Liver (tissue), 9 donors: Measurements from ENCODE around the gene ANKRD60. TPM values are rescaled to one million over a fixed set of nuclear protein-coding genes. Genes with fewer than 3 reads are reported as not detected.

ENCODE experiments used
- DNase-seq: peaks from one replicate; pipeline ENCODE4 v3.0.0-alpha.2; 2017; ENCODE audit warnings: low spot score
- H3K27ac ChIP-seq, 2 donors: one replicate each; pipeline ENCODE4 v1.7.0; 2013; ENCODE audit warnings: inconsistent platforms in 2 of 2, low read length in 2 of 2, control low read depth in 1 of 2, low read depth in 1 of 2, mild to moderate bottlenecking in 1 of 2
- H3K27me3 ChIP-seq, 4 donors: one replicate each; pipeline versions ENCODE4 v1.6.1 to v1.7.0; 2013; ENCODE audit warnings: low read length in 3 of 4, inconsistent platforms in 1 of 4, mild to moderate bottlenecking in 1 of 4, moderate library complexity in 1 of 4; ENCODE audit not compliant: control insufficient read depth in 4 of 4, insufficient read depth in 4 of 4
- H3K36me3 ChIP-seq, 4 donors: one replicate each; pipeline versions ENCODE4 v1.6.1 to v1.7.0; 2013; ENCODE audit warnings: low read length in 3 of 4, mild to moderate bottlenecking in 3 of 4, low read depth in 1 of 4, moderate library complexity in 1 of 4; ENCODE audit not compliant: control insufficient read depth in 4 of 4, insufficient read depth in 3 of 4
- H3K4me1 ChIP-seq, 4 donors: one replicate each; pipeline versions ENCODE4 v1.6.1 to v1.7.0; 2013; ENCODE audit warnings: low read length in 3 of 4, mild to moderate bottlenecking in 3 of 4, moderate library complexity in 1 of 4; ENCODE audit not compliant: control insufficient read depth in 4 of 4, insufficient read depth in 4 of 4
- H3K4me3 ChIP-seq, 3 donors: one replicate each; pipeline versions ENCODE4 v1.6.1 to v1.7.0; 2013; ENCODE audit warnings: low read length in 3 of 3, control low read depth in 1 of 3, low read depth in 1 of 3, mild to moderate bottlenecking in 1 of 3
- H3K9ac ChIP-seq, 2 donors: one replicate each; pipeline ENCODE4 v1.7.0; 2013; ENCODE audit warnings: low read length in 2 of 2, mild to moderate bottlenecking in 2 of 2, moderate library complexity in 2 of 2, control low read depth in 1 of 2, low read depth in 1 of 2
- H3K9me3 ChIP-seq, 4 donors: one replicate each; pipeline versions ENCODE4 v1.6.1 to v1.7.0; 2013; ENCODE audit warnings: low read length in 3 of 4; ENCODE audit not compliant: control insufficient read depth in 4 of 4
- EGR1 ChIP-seq, 2 donors: IDR thresholded peaks; 2 replicates each; pipeline ENCODE4 v1.6.1; 2016 to 2018; ENCODE audit warnings: antibody characterized with exemption in 2 of 2, low read depth in 2 of 2
- FOXA1 ChIP-seq: IDR thresholded peaks from 2 replicates; pipeline ENCODE4 v1.6.1; 2016; ENCODE audit warnings: antibody characterized with exemption
- FOXA2 ChIP-seq: IDR thresholded peaks from 2 replicates; pipeline ENCODE4 v1.6.1; 2016; ENCODE audit warnings: antibody characterized with exemption
- GABPA ChIP-seq, 2 donors: IDR thresholded peaks in 1 of 2; conservative IDR thresholded peaks in 1 of 2; 2 replicates each; pipeline ENCODE4 v1.6.1; 2016; ENCODE audit warnings: antibody characterized with exemption in 2 of 2, mild to moderate bottlenecking in 1 of 2, moderate library complexity in 1 of 2
- HNF4A ChIP-seq, 2 donors: conservative IDR thresholded peaks; 2 replicates each; pipeline ENCODE4 v1.6.1; 2016; ENCODE audit warnings: antibody characterized with exemption in 2 of 2, mild to moderate bottlenecking in 2 of 2
- HNF4G ChIP-seq: IDR thresholded peaks from 2 replicates; pipeline ENCODE4 v1.6.1; 2016; ENCODE audit warnings: antibody characterized with exemption
- JUND ChIP-seq, 2 donors: IDR thresholded peaks; 2 replicates each; pipeline ENCODE4 v1.6.1; 2016; ENCODE audit warnings: antibody characterized with exemption in 2 of 2
- RXRA ChIP-seq, 2 donors: IDR thresholded peaks; 2 replicates each; pipeline ENCODE4 v1.6.1; 2017 to 2018; ENCODE audit warnings: antibody characterized with exemption in 2 of 2, mild to moderate bottlenecking in 1 of 2
- SP1 ChIP-seq: IDR thresholded peaks from 2 replicates; pipeline ENCODE4 v1.6.1; 2018; ENCODE audit warnings: antibody characterized with exemption, mild to moderate bottlenecking
- TAF1 ChIP-seq: conservative IDR thresholded peaks from 2 replicates; pipeline ENCODE4 v1.6.1; 2016; ENCODE audit warnings: antibody characterized with exemption, mild to moderate bottlenecking
- YY1 ChIP-seq: IDR thresholded peaks from 2 replicates; pipeline ENCODE4 v1.6.1; 2016; ENCODE audit warnings: antibody characterized with exemption, mild to moderate bottlenecking
- WGBS: extraction: QIAGEN DNeasy Blood & Tissue Kit; methylation state at CpG from one replicate; pipeline ENCODE4 v1.1.7; 2013; 5-methylcytosine and 5-hydroxymethylcytosine counted together
- polyA plus RNA-seq, 2 donors: library from polyadenylated mRNA; stranded (reverse) in 1 of 2; unstranded in 1 of 2; fragments of 200-250 nt in 1 of 2; fragments of >200 nt in 1 of 2; fragmentation: Nextera tagmentation in 1 of 2; extraction: Ambion mirVana in 1 of 2; gene quantifications; one replicate each; pipeline versions ENCODE4 v1.2.1 to v1.2.3, GENCODE V29; 2013 to 2015
- total RNA-seq, 2 donors: library from RNA; depleted of rRNA; stranded (reverse); fragments of >200 nt; gene quantifications; one replicate each; pipeline ENCODE4 v1.2.3, GENCODE V29; 2014
- TF ChIP-seq, protein P1 (sequence below): IDR thresholded peaks from 2 replicates; pipeline ENCODE4 v1.6.1; 2016; ENCODE audit warnings: antibody characterized with exemption
- TF ChIP-seq, protein P2 (sequence below): IDR thresholded peaks from 2 replicates; pipeline ENCODE4 v1.6.1; 2016; ENCODE audit warnings: antibody characterized with exemption
- TF ChIP-seq, protein P3 (sequence below): fragments of 150-350 bp; IDR thresholded peaks from 2 replicates; pipeline ENCODE4 v1.5.1; 2017; ENCODE audit warnings: improper control_type of control experiment, low read depth, low read length; ENCODE audit not compliant: missing input control
- TF ChIP-seq, protein P4 (sequence below): IDR thresholded peaks from 2 replicates; pipeline ENCODE4 v1.6.1; 2016; ENCODE audit warnings: antibody characterized with exemption
- donor health status: healthy.
- donor health status: healthy.
- donor health status: healthy.
- donor health status: healthy.
- donor health status: healthy.

The ANKRD60 gene
- total and polyA plus RNA-seq, 4 donors = not detected

DNA sequence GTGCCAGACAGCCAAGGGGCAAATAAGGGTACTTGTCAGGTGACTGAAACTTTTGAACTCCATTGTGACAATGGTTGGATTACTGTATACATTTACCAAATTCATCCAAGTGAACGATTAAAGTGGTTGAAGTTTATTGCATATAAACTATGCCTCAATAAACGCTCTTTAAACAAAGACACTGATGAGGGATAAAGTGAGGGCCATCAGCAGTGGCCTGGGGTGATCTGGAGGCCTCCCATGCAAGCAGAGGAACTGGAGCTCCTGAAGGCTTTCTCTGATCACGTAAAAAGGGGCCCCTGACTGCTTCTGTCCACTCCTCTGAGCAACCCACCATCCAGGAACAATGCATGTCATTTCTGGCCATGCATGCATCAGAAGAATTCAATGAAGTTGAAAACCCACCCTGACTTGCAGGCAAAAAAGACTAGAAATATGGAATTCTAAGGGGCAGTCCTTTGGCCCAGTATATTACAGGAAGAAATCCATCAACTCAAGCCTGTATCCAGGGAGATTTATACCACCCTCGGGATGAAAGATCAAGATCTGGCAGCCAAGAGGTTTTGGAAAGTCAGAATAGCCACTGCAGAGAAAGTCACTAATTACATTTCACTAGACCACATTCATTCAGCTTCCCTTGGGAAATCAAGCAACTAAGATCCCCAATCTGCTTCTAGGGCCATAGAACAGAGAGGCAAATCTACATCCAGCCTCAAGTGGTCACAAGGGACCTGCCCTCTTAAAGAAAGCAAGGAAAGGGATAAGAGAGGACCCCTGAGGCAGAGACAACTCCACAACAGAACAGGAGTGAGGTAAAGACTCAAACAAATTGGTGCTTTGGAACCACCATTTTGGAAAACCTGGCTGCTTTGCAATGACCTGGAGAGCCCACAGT is 49.4 kb upstream of the ANKRD60 start:
- TF ChIP-seq SP1 (no peak), TAF1 (no peak)
- TF ChIP-seq, protein P1, sequence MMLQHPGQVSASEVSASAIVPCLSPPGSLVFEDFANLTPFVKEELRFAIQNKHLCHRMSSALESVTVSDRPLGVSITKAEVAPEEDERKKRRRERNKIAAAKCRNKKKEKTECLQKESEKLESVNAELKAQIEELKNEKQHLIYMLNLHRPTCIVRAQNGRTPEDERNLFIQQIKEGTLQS = no peak
- Histone ChIP-seq H3K27ac (no peak overlapping the region), H3K4me3 (no peak overlapping the region), H3K36me3 (no peaks in the 10 kb centered on the region), H3K9me3 (no peaks in the 10 kb centered on the region), H3K27me3 (no peaks in the 10 kb centered on the region), H3K4me1 (no peaks in the 10 kb centered on the region), H3K9ac (no peak overlapping the region)
- WGBS = 88% methylated on average over 4 of the region's 4 CpGs
- DNase-seq = no peak

DNA sequence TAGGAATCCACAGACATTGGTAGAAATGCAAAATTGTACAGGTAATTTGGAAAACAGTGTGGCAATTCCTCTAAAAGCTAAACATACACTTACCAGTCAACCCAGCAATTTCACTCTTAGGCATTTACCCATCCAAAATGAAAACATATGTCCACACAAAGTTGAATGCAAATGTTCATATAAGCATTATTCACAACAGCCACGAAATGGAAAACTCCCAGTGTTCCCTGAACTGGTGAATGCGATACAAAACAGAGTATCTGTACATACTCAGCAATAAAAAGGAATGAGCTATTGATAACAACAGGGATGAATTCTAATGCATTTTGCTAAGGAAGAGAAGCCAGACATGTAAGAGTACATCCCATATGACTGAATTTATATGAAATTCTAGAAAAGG is 48.7 kb upstream of the ANKRD60 start:
- TF ChIP-seq, protein P2, sequence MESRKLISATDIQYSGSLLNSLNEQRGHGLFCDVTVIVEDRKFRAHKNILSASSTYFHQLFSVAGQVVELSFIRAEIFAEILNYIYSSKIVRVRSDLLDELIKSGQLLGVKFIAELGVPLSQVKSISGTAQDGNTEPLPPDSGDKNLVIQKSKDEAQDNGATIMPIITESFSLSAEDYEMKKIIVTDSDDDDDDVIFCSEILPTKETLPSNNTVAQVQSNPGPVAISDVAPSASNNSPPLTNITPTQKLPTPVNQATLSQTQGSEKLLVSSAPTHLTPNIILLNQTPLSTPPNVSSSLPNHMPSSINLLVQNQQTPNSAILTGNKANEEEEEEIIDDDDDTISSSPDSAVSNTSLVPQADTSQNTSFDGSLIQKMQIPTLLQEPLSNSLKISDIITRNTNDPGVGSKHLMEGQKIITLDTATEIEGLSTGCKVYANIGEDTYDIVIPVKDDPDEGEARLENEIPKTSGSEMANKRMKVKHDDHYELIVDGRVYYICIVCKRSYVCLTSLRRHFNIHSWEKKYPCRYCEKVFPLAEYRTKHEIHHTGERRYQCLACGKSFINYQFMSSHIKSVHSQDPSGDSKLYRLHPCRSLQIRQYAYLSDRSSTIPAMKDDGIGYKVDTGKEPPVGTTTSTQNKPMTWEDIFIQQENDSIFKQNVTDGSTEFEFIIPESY = no peak
- TF ChIP-seq EGR1 (IDR thresholded peaks at IDR 0.05; ENCODE audit: low read depth in 2 of 2) = no peak
- TF ChIP-seq FOXA2 = no peak
- TF ChIP-seq YY1 = no peak
- TF ChIP-seq HNF4G = no peak
- no peak for TF ChIP-seq FOXA1
- TF ChIP-seq TAF1 = no peak
- TF ChIP-seq, protein P3, sequence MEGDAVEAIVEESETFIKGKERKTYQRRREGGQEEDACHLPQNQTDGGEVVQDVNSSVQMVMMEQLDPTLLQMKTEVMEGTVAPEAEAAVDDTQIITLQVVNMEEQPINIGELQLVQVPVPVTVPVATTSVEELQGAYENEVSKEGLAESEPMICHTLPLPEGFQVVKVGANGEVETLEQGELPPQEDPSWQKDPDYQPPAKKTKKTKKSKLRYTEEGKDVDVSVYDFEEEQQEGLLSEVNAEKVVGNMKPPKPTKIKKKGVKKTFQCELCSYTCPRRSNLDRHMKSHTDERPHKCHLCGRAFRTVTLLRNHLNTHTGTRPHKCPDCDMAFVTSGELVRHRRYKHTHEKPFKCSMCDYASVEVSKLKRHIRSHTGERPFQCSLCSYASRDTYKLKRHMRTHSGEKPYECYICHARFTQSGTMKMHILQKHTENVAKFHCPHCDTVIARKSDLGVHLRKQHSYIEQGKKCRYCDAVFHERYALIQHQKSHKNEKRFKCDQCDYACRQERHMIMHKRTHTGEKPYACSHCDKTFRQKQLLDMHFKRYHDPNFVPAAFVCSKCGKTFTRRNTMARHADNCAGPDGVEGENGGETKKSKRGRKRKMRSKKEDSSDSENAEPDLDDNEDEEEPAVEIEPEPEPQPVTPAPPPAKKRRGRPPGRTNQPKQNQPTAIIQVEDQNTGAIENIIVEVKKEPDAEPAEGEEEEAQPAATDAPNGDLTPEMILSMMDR = no peak
- no peak for TF ChIP-seq GABPA (IDR thresholded peaks at IDR 0.05 in 1 of 2, conservative IDR thresholded peaks at IDR 0.05 in 1 of 2)
- no peak for TF ChIP-seq HNF4A (conservative IDR thresholded peaks at IDR 0.05)
- TF ChIP-seq RXRA (IDR thresholded peaks at IDR 0.05) = no peak
- TF ChIP-seq JUND (IDR thresholded peaks at IDR 0.05) = no peak
- TF ChIP-seq, protein P4, sequence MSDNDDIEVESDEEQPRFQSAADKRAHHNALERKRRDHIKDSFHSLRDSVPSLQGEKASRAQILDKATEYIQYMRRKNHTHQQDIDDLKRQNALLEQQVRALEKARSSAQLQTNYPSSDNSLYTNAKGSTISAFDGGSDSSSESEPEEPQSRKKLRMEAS = no peak
- Histone ChIP-seq H3K9ac (no peak overlapping the region), H3K27me3 (no peaks in the 10 kb centered on the region), H3K4me1 (no peaks in the 10 kb centered on the region), H3K9me3 (no peaks in the 10 kb centered on the region), H3K36me3 (no peaks in the 10 kb centered on the region), H3K4me3 (no peak overlapping the region), H3K27ac (no peak overlapping the region)
- no peak for DNase-seq
- 95% methylated on average over 2 of the region's 2 CpGs for WGBS
